COLO668 (cell line): ENCODE results near the gene TAF11L2.
"Not testable (repeated sequence)": the region's sequence is repeated elsewhere in the genome, so short reads cannot be mapped to it uniquely, and the experiment has no call there.

Source experiments
- DNase-seq: peaks from one replicate; lab custom pipeline; 2025; ENCODE audit not compliant: unreplicated experiment; lab: John Stamatoyannopoulos, UW

The TAF11L2 gene

DNA sequence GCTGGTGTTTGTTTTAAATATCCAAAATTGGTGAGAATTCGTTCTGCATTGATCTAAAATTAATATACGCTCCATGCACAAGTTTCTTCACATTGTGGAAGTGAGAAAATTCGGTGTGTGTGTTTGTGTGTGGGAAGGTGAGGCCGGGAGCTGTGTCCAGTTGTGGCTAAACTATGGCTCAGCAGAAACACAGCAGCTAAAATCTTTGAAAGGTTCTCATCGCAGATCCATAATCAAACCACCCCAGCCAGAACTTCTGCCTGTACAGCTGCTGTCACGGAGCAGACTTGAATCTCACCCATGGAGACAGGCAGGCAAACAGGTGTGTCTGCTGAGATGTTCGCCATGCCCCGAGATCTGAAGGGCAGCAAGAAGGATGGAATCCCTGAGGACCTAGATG lies at the start of gene TAF11L2:
TSS of gene TAF11L2 (plus strand) at position 301 of the 400 bp plus-strand sequence.
- DNase-seq: not testable (repeated sequence)

DNA sequence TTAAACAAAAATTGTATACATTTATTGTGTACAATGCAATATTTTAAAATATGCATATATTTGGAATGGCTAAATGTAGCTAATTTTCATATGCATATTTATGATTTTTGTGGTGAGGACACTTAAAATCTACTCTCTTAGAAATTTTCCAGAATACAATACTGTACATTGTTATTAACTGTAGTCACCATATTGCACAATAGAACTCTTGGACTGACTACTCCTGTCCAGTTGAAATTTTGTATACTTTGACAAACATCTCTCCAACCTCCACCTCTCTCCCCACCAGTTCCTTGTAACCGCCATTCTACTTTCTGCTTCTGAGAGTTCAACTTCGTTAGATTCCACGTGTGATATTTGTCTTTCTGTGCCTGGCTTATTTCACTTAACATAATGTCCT lies 49.2 kb upstream of the TAF11L2 start:
- DNase-seq: no peak

DNA sequence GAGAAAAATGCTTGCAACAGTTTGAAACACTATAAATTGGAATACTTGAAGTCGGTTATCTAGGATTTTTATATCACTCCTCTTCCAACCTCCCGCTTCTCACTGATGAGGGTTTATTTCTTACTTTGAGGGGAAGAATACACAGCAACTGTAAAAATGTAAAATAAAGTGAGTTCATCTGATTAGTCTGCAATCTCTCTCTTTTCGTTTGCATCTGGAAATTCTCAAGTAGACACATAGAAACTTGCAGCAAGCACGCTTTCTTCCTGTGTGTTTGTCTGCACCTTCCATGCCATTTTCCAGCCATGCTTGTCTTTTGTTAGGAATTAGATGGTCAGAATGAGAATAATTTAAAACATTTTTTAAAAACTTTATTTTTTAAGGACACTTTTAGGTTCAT lies 45.1 kb upstream of the TAF11L2 start:
- DNase-seq: no peak

DNA sequence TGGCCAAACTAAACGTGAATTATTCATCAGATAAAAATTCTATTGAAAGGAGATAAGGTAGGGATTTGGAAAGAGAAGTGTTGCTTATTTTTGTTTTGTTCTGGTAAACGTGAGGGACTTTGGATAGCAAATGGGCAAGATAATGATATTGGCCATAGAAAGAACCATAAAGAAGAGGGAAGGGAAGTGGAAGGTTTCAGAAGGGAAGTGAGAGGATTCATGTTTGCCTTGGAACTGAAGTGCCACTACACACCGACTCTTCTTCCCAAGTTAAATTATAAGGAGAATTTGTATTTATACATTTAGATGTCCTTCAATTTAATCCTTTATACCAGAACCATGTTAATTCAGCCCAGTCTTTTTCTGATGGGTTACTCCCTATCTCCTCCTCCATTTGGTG lies 42.1 kb upstream of the TAF11L2 start:
- DNase-seq: no peak

DNA sequence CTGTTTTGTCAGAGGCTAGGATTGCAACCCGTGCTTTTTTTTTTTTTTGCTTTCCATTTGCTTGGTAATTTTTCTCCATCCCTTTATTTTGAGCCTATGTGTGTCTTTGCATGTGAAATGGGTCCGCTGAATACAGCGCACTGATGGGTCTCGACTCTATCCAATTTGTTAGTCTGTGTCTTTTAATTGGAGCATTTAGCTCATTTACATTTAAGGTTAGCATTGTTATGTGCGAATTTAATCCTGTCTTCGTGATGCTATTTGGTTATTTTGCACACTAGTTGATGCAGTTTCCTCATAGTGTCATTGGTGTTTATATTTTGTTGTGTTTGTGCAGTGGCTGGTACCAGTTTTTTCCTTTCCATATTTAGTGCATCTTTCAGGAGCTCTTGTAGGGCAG lies 36.2 kb upstream of the TAF11L2 start:
- no peak for DNase-seq

DNA sequence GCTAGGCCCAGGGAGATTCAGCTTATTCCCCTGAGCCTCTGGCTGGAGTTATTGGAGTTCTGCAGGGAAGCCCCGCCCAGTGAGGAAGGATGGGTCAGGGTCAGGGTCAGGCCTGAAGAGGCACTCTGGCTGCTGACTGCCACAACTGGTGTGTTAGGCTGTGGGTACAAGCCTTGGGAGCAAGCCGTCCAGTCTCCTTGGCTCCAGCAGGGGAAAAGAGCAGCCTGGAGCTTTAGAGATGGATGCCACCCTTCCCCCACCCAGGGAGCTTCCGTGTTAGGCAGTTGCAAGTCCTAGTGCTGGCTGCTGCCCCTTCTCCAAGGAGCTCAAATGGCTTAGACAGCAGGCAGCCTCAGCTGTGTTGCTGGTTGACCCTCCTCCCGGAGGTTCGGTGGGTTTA lies 34.4 kb upstream of the TAF11L2 start:
- no peak for DNase-seq

DNA sequence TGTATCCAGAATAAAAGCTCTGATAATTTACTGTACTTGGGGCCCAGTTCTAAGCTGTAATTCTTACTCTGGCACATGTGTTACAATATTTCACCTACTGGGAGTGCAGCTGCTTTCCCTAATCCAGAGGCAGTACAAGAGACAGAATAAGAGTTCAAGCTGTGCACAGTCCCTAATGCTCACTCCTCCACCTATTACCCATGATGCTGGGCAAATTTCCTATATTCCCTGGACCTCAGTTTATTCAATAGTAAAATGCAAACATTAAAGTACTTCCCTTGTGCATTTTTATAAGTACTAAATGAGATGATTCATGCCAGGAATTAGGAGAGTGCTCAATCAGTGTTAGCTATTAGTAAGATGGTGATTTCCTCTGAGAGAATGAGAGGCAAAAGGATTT lies 28.0 kb upstream of the TAF11L2 start:
- DNase-seq: no peak

DNA sequence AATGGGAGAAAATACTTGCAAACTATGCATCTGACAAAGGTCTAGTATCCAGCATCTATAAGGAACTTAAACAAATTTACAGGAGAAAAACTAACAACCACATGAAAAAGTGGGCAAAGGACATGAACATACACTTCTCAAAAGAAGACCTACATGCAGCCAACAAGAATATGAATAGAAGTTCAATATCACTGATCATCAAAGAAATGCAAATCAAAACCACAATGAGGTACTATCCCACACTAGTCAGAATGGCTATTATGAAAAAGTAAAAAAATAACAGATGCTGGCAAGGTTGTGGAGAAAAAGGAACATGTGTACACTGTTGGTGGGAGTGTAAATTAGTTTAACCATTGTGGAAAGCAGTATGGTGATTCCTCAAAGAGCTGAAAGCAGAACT lies 23.0 kb upstream of the TAF11L2 start:
- not testable (repeated sequence) for DNase-seq

DNA sequence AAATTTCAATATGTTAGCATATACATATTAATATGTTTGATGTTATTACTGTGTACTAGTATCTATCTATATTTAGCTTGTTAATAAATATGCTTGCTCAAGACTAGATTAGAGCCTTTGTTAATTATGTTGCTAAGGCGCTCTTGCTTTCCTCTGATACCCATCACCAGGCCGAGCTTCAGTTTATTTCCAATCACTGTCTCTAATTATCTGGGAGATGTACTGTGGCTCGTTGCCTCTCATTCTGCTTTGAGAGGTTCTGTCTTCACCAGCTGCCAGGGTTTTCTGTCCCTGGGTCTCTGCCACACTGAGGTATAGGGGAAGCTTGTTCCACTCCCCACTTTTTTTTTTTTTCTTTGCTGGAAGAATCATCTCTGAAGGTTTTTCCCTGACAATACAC lies 21.0 kb upstream of the TAF11L2 start:
- no peak for DNase-seq

DNA sequence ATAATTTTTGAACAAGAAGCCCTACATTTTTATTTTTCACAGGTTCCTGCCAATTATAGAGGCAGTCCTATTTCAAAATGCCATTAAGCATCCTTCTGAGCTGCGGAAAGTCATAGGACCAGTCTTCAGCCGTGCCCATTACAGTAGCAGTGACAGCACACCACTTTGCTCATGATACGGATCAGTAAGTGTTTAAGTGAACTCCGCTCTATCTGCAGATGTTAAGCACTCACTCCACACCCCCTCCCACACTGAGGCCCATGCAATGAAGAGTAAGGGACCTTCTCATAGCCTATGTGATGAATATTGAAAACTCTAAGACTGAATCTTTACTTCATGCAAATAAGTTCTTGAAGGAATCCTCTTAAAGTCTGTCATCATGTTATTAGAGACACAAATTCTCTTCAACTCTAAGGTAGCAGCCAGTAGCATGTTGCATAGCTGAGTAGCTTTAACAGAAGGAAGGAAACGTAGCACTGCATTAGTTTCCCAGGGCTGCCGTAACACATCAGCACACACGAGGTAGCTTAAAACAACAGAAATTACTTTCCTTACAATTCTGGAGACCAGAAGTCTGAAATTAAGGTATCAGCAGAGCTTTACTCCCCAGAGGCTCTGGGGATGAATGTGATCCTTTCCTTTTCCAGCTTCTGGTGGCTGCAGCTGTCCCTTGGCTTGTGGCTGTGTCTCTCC lies 20.3 kb upstream of the TAF11L2 start:
- no peak for DNase-seq

DNA sequence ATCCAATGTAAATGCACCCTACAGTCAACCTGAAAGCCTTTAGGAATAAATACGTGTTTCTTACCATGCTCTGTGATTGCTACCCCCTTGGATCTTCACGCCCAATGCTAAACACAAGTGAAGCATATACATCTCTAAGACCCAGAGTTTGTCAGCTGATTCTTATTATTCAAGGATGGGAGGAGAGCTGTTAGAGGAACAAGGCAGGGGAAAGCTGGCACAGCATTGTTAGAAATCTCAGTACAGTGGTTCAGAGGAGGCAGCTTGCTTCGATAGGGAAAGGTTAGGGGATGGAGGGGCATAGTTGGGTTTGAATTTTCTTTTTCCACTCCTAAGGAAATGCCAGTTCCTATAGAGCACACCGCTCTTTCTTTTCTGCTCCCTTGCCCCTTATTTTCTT lies 16.7 kb upstream of the TAF11L2 start:
- DNase-seq: no peak

DNA sequence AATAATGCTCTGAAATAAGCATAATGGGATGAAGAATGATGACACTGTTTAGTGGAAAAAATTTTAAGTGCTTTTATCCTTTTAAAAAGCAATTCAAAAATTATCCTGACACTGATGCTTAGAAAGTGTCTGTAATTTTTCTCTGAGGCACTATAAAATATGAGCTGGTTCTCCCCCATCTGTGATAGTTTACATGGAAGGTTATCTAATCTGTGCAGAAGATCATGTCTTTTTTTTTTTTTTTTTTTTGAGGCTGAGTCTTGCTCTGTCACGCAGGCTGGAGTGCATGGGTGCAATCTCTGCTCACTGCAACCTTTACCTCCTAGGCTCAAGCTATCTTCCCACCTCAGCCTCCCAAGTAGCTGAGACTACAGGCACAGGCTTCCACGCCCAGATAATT lies 15.2 kb upstream of the TAF11L2 start:
- no peak for DNase-seq

DNA sequence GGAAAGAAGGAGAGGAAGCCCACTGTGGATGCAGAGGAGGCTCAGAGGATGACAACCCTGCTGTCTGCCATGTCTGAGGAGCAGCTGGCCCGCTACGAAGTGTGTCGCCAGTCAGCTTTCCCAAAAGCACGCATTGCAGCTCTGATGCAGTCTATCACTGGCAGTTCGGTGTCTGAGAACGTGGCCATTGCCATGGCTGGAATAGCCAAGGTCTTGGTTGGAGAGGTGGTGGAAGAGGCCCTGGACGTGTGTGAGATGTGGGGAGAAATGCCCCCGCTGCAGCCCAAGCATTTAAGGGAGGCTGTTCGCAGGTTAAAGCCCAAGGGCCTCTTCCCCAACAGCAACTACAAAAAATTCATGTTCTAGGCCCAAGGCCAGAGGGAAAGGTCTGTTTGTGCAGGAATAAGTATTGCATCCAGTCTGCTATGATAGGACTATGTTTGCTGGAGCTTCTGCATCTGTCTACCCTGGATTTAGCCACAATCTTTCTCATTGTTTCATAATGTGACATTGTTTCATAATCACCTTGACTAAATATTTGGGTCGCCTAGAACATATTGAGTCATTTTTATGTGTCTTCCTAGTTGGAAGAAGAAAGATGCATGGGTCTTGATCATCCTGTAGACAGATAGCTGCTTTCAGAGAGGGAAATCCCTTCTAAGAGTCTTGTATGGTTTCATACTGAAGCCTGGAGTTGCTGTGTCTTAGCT lies 11.4 kb upstream of the TAF11L2 start:
- DNase-seq: not testable (repeated sequence)

DNA sequence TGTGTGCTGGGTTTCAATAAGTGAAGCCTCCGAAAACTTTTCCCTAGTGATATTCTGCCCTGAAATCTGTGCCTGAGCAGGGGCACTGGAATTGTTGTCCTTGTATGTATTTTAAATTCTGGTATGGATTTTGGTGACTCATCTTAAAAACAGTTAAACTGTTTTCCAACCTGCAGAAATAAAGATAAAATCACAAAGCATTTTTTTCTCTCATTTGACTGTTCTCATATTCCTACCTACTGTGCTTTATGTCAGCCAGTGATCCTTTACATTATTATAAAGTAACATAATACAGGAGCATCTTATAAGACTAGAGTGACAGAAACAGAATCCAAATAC lies 10.9 kb upstream of the TAF11L2 start:
- DNase-seq: no peak

DNA sequence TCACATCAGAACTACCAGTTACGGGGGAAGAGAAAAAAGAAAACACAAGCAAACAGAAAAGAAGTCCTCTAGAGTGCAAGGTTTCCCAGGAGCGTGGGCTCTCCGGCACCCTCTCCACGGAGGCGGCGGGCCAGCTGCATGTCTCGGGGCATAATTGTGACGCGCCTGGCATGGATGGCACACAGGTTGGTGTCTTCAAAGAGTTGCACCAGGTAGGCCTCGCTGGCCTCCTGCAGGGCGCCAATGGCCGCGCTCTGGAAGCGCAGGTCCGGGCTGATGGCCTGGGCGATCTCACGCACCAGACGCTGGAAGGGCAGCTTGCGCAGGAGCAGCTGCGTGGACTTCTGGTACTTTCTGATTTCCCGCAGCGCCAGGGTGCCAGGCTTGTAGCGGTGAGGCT lies 6.8 kb upstream of the TAF11L2 start:
- not testable (repeated sequence) for DNase-seq

DNA sequence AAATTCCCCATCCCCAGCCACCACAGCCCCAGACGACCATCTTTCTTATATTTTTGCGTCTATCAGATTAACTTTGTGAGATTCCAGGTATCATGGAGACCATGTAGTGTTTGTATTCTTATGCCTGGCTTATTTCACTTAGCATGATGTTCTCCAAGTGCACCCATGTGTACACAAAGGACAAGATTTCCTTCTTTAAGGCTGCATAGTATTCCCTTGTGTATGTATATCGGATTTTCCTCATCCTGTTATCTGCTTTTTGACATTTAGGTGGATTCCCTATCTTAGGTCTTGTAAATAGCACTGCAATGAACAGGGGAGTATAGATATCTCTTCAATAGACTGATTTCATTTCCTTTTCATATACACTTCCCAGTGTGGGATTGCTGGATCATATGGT lies 5.3 kb upstream of the TAF11L2 start:
- no peak for DNase-seq

DNA sequence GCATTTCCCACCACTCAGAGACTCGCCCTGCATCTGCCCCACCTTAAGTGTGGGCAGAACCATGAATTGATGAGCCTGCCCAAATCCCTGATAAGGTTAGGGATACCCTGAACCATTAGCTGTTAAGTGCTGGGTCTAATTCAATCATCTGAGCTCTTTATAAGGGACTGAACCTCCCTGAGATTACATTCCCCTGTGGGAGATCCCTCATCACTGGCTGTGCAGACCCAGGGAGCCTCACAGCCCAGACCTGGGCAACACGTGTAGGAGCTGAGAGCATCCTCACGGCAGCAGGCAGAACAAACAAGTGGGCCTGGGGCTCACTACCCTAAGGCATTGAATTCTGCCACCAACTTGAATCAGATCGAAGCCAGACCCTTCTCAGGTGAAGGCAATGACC lies 585 bp upstream of the TAF11L2 start:
- DNase-seq: no peak

DNA sequence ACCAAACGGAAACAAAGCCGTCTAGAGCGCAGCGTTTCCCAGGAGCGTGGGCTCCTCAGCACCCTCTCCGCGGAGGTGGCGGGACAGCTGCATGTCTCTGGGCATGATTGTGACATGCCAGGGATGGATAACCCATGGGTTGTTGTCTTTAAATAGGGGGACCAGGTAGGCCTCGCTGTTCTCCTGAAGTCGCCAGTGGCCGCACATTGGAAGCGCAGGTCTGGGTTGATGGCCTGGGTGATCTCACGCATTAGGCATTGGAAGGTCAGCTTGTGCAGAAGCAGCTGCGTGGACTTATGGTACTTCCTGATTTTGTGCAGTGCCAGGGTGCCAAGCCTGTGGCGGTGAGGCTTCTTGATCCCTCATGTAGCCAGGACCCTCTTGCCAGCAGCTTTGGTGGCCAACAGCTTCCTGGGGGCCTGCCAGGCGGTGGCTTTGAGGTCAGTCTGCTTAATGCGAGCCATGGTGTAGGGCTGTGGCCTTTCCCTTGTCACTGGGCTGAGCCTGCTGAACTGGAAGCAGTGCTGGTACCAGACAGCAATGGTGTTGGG lies 13.8 kb downstream of the TAF11L2 start:
- no peak for DNase-seq

DNA sequence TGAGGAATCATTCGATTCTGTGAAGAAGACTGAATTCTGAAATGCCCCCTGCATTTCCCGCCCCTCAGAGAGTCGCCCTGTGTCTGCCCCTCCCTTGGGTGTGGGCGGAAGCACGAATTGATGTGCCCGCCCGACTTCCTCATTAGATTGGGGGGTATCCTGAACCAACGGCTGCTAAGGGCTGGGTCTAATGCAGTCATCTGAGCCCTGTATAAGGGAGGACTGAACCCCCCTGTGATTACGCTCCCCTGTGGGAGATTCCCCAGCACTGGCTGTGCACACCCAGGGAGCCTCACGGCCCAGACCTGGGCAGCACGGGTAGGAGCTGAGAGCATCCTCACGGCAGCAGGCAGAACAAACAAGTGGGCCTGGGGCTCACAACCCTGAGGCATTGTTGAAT lies 19.5 kb downstream of the TAF11L2 start:
- DNase-seq: not testable (repeated sequence)

DNA sequence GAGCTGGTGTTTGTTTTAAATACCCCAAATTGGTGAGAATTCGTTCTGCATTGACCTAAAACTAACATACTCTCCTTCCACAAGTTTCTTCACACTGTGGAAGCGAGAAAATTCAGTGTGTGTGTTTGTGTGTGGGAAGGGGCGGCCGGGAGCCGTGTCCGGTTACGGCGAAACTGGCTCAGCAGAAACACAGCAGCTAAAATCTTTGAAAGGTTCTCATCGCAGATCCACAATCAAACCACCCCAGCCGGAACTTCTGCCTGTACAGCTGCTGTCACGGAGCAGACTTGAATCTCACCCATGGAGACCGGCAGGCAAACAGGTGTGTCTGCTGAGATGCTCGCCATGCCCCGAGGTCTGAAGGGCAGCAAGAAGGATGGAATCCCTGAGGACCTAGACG lies 20.0 kb downstream of the TAF11L2 start, which contains the start of gene TAF11L3:
TSS of gene TAF11L3 (plus strand) at position 301 of the 400 bp plus-strand sequence.
- not testable (repeated sequence) for DNase-seq

DNA sequence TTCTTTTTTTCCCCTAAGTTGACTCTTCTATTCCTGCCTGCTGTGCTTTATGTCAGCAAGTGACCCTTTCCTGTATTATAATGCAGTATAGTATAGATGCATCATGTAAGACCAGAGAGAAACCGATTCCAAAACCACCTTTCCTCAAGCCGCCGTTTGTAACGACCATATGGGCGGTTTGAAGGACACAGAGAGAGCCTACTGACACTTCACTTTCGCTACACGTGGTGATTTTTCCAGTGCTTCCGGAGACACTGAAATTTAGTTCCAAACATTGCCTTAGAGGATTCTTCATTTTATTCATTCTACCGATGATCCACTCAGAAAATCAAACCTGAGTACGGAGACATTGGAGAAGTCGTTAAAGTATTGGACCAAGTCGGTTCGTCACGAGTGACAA lies 21.5 kb downstream of the TAF11L2 start:
- DNase-seq: not testable (repeated sequence)

DNA sequence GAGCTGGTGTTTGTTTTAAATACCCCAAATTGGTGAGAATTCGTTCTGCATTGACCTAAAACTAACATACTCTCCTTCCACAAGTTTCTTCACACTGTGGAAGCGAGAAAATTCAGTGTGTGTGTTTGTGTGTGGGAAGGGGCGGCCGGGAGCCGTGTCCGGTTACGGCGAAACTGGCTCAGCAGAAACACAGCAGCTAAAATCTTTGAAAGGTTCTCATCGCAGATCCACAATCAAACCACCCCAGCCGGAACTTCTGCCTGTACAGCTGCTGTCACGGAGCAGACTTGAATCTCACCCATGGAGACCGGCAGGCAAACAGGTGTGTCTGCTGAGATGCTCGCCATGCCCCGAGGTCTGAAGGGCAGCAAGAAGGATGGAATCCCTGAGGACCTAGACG lies 23.5 kb downstream of the TAF11L2 start, which contains the start of gene TAF11L4:
TSS of gene TAF11L4 (plus strand) at position 301 of the 400 bp plus-strand sequence.
- not testable (repeated sequence) for DNase-seq
